PC-3 (cell line): ENCODE measurements around the gene DCAF6. TPM values are rescaled to one million over a fixed set of nuclear protein-coding genes. Genes with fewer than 3 reads are reported as not detected.
A peak's percentile ranks its signal among the peaks of the same experiment; 100 is the strongest.

Source experiments
- ATAC-seq: fragments of 200-7000 bp; cut with Tn5 transposase; 2 replicates; pipeline ENCODE4 v1.9.1; 2020; ENCODE audit warnings: mild to moderate bottlenecking, moderate library complexity
- BruUV-seq: library from RNA; stranded (reverse); fragments of 400-500 nt; replicated peaks from 2 replicates; lab custom pipeline; 2021; lab: Mats Ljungman, UMichigan
- CTCF ChIA-PET: fragments of 300-600 bp; sonication (Branson Sonifier 250); formaldehyde crosslinking; loops from one replicate; lab custom pipeline; 2022; ENCODE audit warnings: antibody characterized with exemption; lab: Charles Lee
- POLR2A ChIA-PET: fragments of 300-600 bp; sonication (Branson Sonifier 250); formaldehyde crosslinking; loops from one replicate; lab custom pipeline; 2022; ENCODE audit warnings: antibody characterized with exemption; ENCODE audit not compliant: unreplicated experiment; lab: Charles Lee
- DNase-seq: peaks from one replicate; pipeline ENCODE4 v3.0.0-alpha.2; 2015
- H2AFZ ChIP-seq: fragments of 300-600 bp; sonication (generic); 2 replicates; pipeline ENCODE4 v1.6.0; 2016; ENCODE audit warnings: antibody characterized with exemption, low read length
- H3F3A ChIP-seq: fragments of 300-600 bp; sonication (generic); one replicate; pipeline ENCODE4 v1.6.0; 2017; ENCODE audit warnings: antibody characterized with exemption, low read length, control low read depth, mild to moderate bottlenecking; ENCODE audit not compliant: unreplicated experiment
- H3K27ac ChIP-seq: fragments of 300-600 bp; sonication (generic); 2 replicates; pipeline ENCODE4 v1.5.1; 2016; ENCODE audit warnings: mild to moderate bottlenecking, low read length
- H3K27me3 ChIP-seq: fragments of 300-600 bp; sonication (generic); 2 replicates; pipeline ENCODE4 v1.6.1; 2016; ENCODE audit warnings: low read length, mixed read lengths
- H3K36me3 ChIP-seq: fragments of 300-600 bp; sonication (generic); 2 replicates; pipeline ENCODE4 v1.6.1; 2016; ENCODE audit warnings: low read depth, mixed run types, low read length, mixed read lengths
- H3K4me1 ChIP-seq: fragments of 300-600 bp; sonication (generic); 2 replicates; pipeline ENCODE4 v1.5.1; 2016; ENCODE audit warnings: low read length; ENCODE audit not compliant: insufficient read depth
- H3K4me2 ChIP-seq: fragments of 300-600 bp; sonication (generic); 2 replicates; pipeline ENCODE4 v1.6.0; 2016; ENCODE audit warnings: low read length
- H3K4me3 ChIP-seq: fragments of 300-600 bp; sonication (generic); 2 replicates; pipeline ENCODE4 v1.5.1; 2016; ENCODE audit warnings: mild to moderate bottlenecking, low read length, mixed read lengths
- H3K79me2 ChIP-seq: fragments of 300-600 bp; sonication (generic); 2 replicates; pipeline ENCODE4 v1.6.1; 2017; ENCODE audit warnings: low read length, mixed read lengths
- H3K9ac ChIP-seq: fragments of 300-600 bp; sonication (generic); 2 replicates; pipeline ENCODE4 v1.6.0; 2016; ENCODE audit warnings: mild to moderate bottlenecking, low read length
- H3K9me2 ChIP-seq: fragments of 300-600 bp; sonication (generic); replicated peaks from 2 replicates; pipeline ENCODE4 v1.6.1; 2016; ENCODE audit warnings: mixed run types, low read length, mixed read lengths
- H3K9me3 ChIP-seq: fragments of 300-600 bp; sonication (generic); 2 replicates; pipeline ENCODE4 v1.6.1; 2016; ENCODE audit warnings: low read length, mixed read lengths
- H4K20me1 ChIP-seq: fragments of 300-600 bp; sonication (generic); 2 replicates; pipeline ENCODE4 v1.6.1; 2016; ENCODE audit warnings: low read length, mixed read lengths
- CTCF ChIP-seq: fragments of 300-600 bp; sonication (generic); conservative IDR thresholded peaks from 2 replicates; pipeline ENCODE4 v1.5.1; 2017; ENCODE audit warnings: antibody characterized with exemption, low read depth, mild to moderate bottlenecking, low read length
- EZH2 ChIP-seq: fragments of 300-600 bp; sonication (generic); IDR thresholded peaks from one replicate; pipeline ENCODE4 v1.6.1; 2017; ENCODE audit warnings: antibody characterized with exemption, mild to moderate bottlenecking, low read length; ENCODE audit not compliant: unreplicated experiment
- EZH2phosphoT487 ChIP-seq: fragments of 300-600 bp; sonication (generic); IDR thresholded peaks from 2 replicates; pipeline ENCODE4 v1.6.1; 2018; ENCODE audit warnings: mild to moderate bottlenecking, antibody characterized with exemption, low read length, borderline replicate concordance
- intact Hi-C: fragments of 100-400 bp; cut with micrococcal nuclease; formaldehyde crosslinking; loops from 2 replicates; pipeline ENCODE4 v1.9.0; 2023
- total RNA-seq: library from RNA; depleted of rRNA; stranded (reverse); fragments of >200 nt; gene quantifications from 2 replicates; pipeline ENCODE4 v1.2.3, GENCODE V29; 2014

Gene DCAF6
- total RNA-seq, 1 experiment from 2014 or later: 29.1 TPM

- BruUV-seq: no TSS peak
- no peaks in the 10 kb centered on the region for H3K36me3 ChIP-seq
Observed at GRCh38 chr1:167937709-167938010, 1.2 kb downstream of the DCAF6 start.

DNA sequence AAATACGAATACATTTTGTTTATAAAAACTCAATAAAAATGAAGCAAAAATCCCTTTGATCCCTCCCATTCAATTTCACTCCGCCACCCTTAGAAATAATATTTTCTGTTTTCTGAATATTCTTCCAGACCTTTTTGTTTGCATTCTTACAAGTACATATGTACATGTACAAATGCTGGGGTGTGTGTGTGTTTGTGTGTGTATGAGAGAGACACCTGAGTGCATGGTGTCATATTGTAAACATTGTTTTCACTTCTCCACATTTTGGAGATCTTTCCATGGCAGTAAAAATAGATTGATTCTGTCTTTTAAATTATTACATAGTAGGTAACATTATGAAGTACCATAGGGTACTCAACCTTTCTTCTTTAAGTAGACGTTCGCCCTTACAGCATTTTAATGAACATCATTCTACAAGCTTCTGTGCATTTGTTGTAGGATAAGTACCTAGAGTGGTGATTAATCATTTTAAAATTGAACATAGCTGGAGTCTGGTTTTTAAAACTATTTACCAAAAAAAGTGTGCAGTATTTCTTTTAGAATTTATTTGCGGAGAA, 1.7 kb downstream of the DCAF6 start:
- ATAC-seq (no peak), DNase-seq (peak; percentile 40)
- H4K20me1 ChIP-seq: no peaks in the 10 kb centered on the region
- peaks cover 86% of the 10 kb centered on the region for H3K79me2 ChIP-seq
- H3K27me3 ChIP-seq: no peaks in the 10 kb centered on the region
- POLR2A ChIA-PET: no interaction called here
- H3K9me3 ChIP-seq: no peaks in the 10 kb centered on the region
- no peaks in the 10 kb centered on the region for H3K36me3 ChIP-seq
- intact Hi-C loops: loop anchor here (5.0 kb wide), 3 partner anchors 144 to 716 kb away; partner anchors contain the start of genes POU2F1 and TIPRL
- peak overlapping the region; percentile 79 for H3K4me3 ChIP-seq
- 0 out of 2 replicates have a peak overlapping the region, but pooled peaks have one; percentile 88 for H3K27ac ChIP-seq
- CTCF ChIA-PET: interaction anchor here (0.7 to 4.6 kb wide), 2 partner anchors 144 kb away, joined by 5 to 25 read pairs; no protein-coding TSS in a partner anchor
- no TSS peak for BruUV-seq
- H3K4me1 ChIP-seq: peaks cover 22% of the 10 kb centered on the region
- H3K9ac ChIP-seq: peak overlapping the region; percentile 92
- TF ChIP-seq EZH2phosphoT487 (no peak), CTCF (no peak), EZH2 (no peak)
- H2AFZ ChIP-seq: peak overlapping the region; percentile 83; the same call in 1 of the 2 replicates
- no peaks in the 10 kb centered on the region for H3F3A ChIP-seq
- peak overlapping the region; percentile 91 for H3K4me2 ChIP-seq
- no peaks in the 10 kb centered on the region for H3K9me2 ChIP-seq

More at GRCh38 chr1:167937709-167938010, 1.2 kb downstream of the DCAF6 start:
- Histone ChIP-seq H3K4me2 (peak overlapping the region; percentile 91), H3K4me1 (peaks cover 22% of the 10 kb centered on the region), H4K20me1 (no peaks in the 10 kb centered on the region), H3K27me3 (no peaks in the 10 kb centered on the region), H3K9ac (peak overlapping the region; percentile 92), H3K27ac (peak overlapping the region; percentile 88), H3K79me2 (peaks cover 88% of the 10 kb centered on the region), H3K4me3 (peak overlapping the region; percentile 79), H3K9me3 (no peaks in the 10 kb centered on the region), H2AFZ (peak overlapping the region; percentile 83), H3F3A (no peaks in the 10 kb centered on the region), H3K9me2 (no peaks in the 10 kb centered on the region)
- ChIA-PET CTCF (interaction anchor here (0.5 to 4.6 kb wide), 3 partner anchors 138 to 221 kb away, joined by 3 to 25 read pairs (median 4); no protein-coding TSS in a partner anchor), POLR2A (no interaction called here)
- TF ChIP-seq EZH2phosphoT487 (no peak), CTCF (no peak), EZH2 (no peak)
- ATAC-seq: no peak
- intact Hi-C loops: loop anchor here (5.0 kb wide), 3 partner anchors 145 to 715 kb away; partner anchors contain the start of genes POU2F1 and TIPRL
- no peak for DNase-seq

GRCh38 chr1:167940264-167940663, 3.8 kb downstream of the DCAF6 start:
- CTCF ChIA-PET: no interaction called here
- no peaks in the 10 kb centered on the region for H3K27me3 ChIP-seq
- no peak for TF ChIP-seq CTCF
- TF ChIP-seq EZH2: no peak
- no peak for TF ChIP-seq EZH2phosphoT487
- ATAC-seq (no peak), DNase-seq (no peak)
- no peak overlapping the region for H3K9ac ChIP-seq
- H4K20me1 ChIP-seq: no peaks in the 10 kb centered on the region
- intact Hi-C loops: no loop called here
- POLR2A ChIA-PET: no interaction called here
- H3K79me2 ChIP-seq: peaks cover 82% of the 10 kb centered on the region
- H3K36me3 ChIP-seq: no peaks in the 10 kb centered on the region
- H2AFZ ChIP-seq: no peak overlapping the region
- no TSS peak for BruUV-seq
- peaks cover 7% of the 10 kb centered on the region for H3K4me1 ChIP-seq
- H3K27ac ChIP-seq: no peak overlapping the region
- H3K4me3 ChIP-seq: no peak overlapping the region
- no peaks in the 10 kb centered on the region for H3F3A ChIP-seq
- H3K4me2 ChIP-seq: no peak overlapping the region
- H3K9me3 ChIP-seq: no peaks in the 10 kb centered on the region
- no peaks in the 10 kb centered on the region for H3K9me2 ChIP-seq
